Measurements from ENCODE around the gene CCT6B. TPM values are rescaled to one million over a fixed set of nuclear protein-coding genes. Genes with fewer than 3 reads are reported as not detected.

CCT6B gene
- total and polyA plus RNA-seq, 9 of the 15 experiments (the other 6 are each of a cell fraction or from before 2014, with no cell fraction given): 0.25 to 0.91 (median 0.58) TPM

DNA sequence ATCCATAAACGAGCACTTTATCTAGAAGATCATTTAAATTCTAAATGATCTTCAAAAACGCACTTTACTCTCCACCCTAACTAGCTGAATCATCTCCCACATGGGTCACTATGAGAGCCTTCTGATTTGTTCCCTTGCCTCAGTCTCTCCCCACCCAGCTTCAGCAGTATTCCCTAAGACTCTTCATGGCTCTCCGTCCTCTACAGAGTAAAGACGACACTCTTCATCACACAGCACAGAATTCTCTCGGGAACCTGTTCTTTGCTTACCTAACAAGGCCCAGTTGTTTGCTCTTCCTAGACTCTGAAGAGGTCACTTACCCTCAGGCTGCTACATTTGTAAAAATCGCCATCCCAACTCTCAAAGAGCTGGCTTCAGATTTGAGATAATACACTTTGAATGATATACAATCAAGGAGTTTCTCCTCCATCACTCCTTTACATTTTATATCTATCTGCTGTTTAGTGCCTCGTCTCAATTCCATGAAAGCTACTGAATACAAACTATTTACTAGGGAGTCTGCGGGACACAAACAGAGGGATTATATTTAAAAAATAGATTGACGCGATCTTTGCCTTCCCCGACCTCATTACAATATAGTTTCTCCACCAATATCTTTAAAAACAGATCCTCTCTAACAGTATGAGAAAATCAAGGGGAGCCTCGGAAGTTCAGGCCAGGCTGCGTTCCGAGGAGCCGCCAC lies 18.5 kb upstream of the CCT6B start (continued):
- TF ChIP-seq ILF3 (IDR thresholded peaks at IDR 0.05; ENCODE audit: borderline replicate concordance) (no peak), FOXJ2 (tag; IDR thresholded peaks at IDR 0.05) (no peak), ZFPM2 (CRISPR knock-in tag; IDR thresholded peaks at IDR 0.05) (no peak), KAT7 (CRISPR knock-in tag; IDR thresholded peaks at IDR 0.05; ENCODE audit: borderline replicate concordance) (no peak), ZNF316 (IDR thresholded peaks at IDR 0.05) (peak; percentile 84), CBX3 (IDR thresholded peaks at IDR 0.05; ENCODE audit: borderline replicate concordance in 1 of 2, low read length in 2 of 2) (0 out of 3 replicates have a peak, but pooled peaks of 1 of the 2 experiments have one; percentile 22), BRCA1 (IDR thresholded peaks at IDR 0.05) (no peak), BRCA1 (CRISPR knock-in tag; IDR thresholded peaks at IDR 0.05) (no peak), NR2F6 (CRISPR knock-in tag; IDR thresholded peaks at IDR 0.05) (no peak), TOE1 (IDR thresholded peaks at IDR 0.05; ENCODE audit: borderline replicate concordance) (no peak), TOE1 (CRISPR knock-in tag; IDR thresholded peaks at IDR 0.05; ENCODE audit: borderline replicate concordance, low read depth) (no peak), PKNOX1 (IDR thresholded peaks at IDR 0.05) (no peak), ZKSCAN8 (CRISPR knock-in tag; IDR thresholded peaks at IDR 0.05) (no peak), HIVEP1 (CRISPR knock-in tag; IDR thresholded peaks at IDR 0.05) (no peak), CBX2 (IDR thresholded peaks at IDR 0.05; ENCODE audit: insufficient read depth, low read length, poor library complexity, severe bottlenecking) (no peak), HMGN3 (IDR thresholded peaks at IDR 0.05; ENCODE audit: borderline replicate concordance, extremely low read depth, insufficient read length, low read depth, low read length) (no peak), ZNF668 (CRISPR knock-in tag; IDR thresholded peaks at IDR 0.05) (no peak), ATF1 (CRISPR knock-in tag; IDR thresholded peaks at IDR 0.05) (no peak), ATF1 (tag; IDR thresholded peaks at IDR 0.05) (no peak), NUFIP1 (IDR thresholded peaks at IDR 0.05; ENCODE audit: partially characterized antibody) (no peak), YY1 (IDR thresholded peaks at IDR 0.05; ENCODE audit: borderline replicate concordance in 1 of 3, control insufficient read depth in 1 of 3, extremely low read depth in 1 of 3, insufficient read depth in 3 of 3, insufficient read length in 1 of 3, insufficient replicate concordance in 2 of 3, low read depth in 1 of 3, low read length in 2 of 3) (no peak)
- TF ChIP-seq, protein P1, sequence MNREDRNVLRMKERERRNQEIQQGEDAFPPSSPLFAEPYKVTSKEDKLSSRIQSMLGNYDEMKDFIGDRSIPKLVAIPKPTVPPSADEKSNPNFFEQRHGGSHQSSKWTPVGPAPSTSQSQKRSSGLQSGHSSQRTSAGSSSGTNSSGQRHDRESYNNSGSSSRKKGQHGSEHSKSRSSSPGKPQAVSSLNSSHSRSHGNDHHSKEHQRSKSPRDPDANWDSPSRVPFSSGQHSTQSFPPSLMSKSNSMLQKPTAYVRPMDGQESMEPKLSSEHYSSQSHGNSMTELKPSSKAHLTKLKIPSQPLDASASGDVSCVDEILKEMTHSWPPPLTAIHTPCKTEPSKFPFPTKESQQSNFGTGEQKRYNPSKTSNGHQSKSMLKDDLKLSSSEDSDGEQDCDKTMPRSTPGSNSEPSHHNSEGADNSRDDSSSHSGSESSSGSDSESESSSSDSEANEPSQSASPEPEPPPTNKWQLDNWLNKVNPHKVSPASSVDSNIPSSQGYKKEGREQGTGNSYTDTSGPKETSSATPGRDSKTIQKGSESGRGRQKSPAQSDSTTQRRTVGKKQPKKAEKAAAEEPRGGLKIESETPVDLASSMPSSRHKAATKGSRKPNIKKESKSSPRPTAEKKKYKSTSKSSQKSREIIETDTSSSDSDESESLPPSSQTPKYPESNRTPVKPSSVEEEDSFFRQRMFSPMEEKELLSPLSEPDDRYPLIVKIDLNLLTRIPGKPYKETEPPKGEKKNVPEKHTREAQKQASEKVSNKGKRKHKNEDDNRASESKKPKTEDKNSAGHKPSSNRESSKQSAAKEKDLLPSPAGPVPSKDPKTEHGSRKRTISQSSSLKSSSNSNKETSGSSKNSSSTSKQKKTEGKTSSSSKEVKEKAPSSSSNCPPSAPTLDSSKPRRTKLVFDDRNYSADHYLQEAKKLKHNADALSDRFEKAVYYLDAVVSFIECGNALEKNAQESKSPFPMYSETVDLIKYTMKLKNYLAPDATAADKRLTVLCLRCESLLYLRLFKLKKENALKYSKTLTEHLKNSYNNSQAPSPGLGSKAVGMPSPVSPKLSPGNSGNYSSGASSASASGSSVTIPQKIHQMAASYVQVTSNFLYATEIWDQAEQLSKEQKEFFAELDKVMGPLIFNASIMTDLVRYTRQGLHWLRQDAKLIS (CRISPR knock-in tag; IDR thresholded peaks at IDR 0.05): no peak
- TF ChIP-seq, protein P2, sequence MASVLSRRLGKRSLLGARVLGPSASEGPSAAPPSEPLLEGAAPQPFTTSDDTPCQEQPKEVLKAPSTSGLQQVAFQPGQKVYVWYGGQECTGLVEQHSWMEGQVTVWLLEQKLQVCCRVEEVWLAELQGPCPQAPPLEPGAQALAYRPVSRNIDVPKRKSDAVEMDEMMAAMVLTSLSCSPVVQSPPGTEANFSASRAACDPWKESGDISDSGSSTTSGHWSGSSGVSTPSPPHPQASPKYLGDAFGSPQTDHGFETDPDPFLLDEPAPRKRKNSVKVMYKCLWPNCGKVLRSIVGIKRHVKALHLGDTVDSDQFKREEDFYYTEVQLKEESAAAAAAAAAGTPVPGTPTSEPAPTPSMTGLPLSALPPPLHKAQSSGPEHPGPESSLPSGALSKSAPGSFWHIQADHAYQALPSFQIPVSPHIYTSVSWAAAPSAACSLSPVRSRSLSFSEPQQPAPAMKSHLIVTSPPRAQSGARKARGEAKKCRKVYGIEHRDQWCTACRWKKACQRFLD (CRISPR knock-in tag; IDR thresholded peaks at IDR 0.05): no peak; the same call in 1 of the 2 replicates
